Anterior cingulate cortex (tissue), 58 donors: ENCODE data around the gene CLTCL1.
A peak's percentile ranks its signal among the peaks of the same experiment; 100 is the strongest.
"Not testable (repeated sequence)": the region's sequence is repeated elsewhere in the genome, so short reads cannot be mapped to it uniquely, and the experiment has no call there.

Experiments
- DNase-seq, 58 donors: peaks; one replicate each; lab custom pipeline; 2025; lab: John Stamatoyannopoulos, UW

The CLTCL1 gene

GRCh38 chr22:19291580-19292457 lies at the start of gene CLTCL1:
Gene CLTCL1, minus strand, starts transcription at chr22:19291719. Its CDS starts 78 bp downstream, at chr22:19291641.
- peak in 53 of 58 donors; percentile 16 to 86 (median 64) for DNase-seq

GRCh38 chr22:19337137-19337536 lies 45.6 kb upstream of the CLTCL1 start:
- DNase-seq: no peak

GRCh38 chr22:19336133-19337075 lies 44.9 kb upstream of the CLTCL1 start:
- DNase-seq: no peak

- DNase-seq: no peak
Observed at GRCh38 chr22:19331975-19332374, 40.5 kb upstream of the CLTCL1 start.

GRCh38 chr22:19331474-19331873 lies 40.0 kb upstream of the CLTCL1 start:
- DNase-seq: no peak

GRCh38 chr22:19330865-19331418 lies 39.4 kb upstream of the CLTCL1 start:
- no peak for DNase-seq

GRCh38 chr22:19330205-19330604 lies 38.7 kb upstream of the CLTCL1 start:
- not testable (repeated sequence) for DNase-seq

- no peak for DNase-seq
Observed at GRCh38 chr22:19329454-19329853, 37.9 kb upstream of the CLTCL1 start.

GRCh38 chr22:19325296-19325948 lies 33.9 kb upstream of the CLTCL1 start:
- DNase-seq: no peak

- not testable (repeated sequence) for DNase-seq
Observed at GRCh38 chr22:19323420-19323819, 31.9 kb upstream of the CLTCL1 start.

GRCh38 chr22:19321757-19322156 lies 30.2 kb upstream of the CLTCL1 start:
- no peak for DNase-seq

GRCh38 chr22:19320136-19320535 lies 28.6 kb upstream of the CLTCL1 start:
- DNase-seq: not testable (repeated sequence)

- DNase-seq: no peak
Observed at GRCh38 chr22:19319281-19319680, 27.8 kb upstream of the CLTCL1 start.

GRCh38 chr22:19317865-19318264 lies 26.3 kb upstream of the CLTCL1 start:
- no peak for DNase-seq

- no peak for DNase-seq
Observed at GRCh38 chr22:19307872-19308271, 16.4 kb upstream of the CLTCL1 start.

GRCh38 chr22:19306535-19306934 lies 15.0 kb upstream of the CLTCL1 start:
- DNase-seq: not testable (repeated sequence)

GRCh38 chr22:19304547-19304946 lies 13.0 kb upstream of the CLTCL1 start:
- DNase-seq: no peak

- DNase-seq: no peak
Observed at GRCh38 chr22:19303785-19304184, 12.3 kb upstream of the CLTCL1 start.

- no peak for DNase-seq
Observed at GRCh38 chr22:19295733-19296132, 4.2 kb upstream of the CLTCL1 start.
